SU-DHL-6 (cell line): ENCODE data around the gene ACTRT3.

Experiments used
- EZH2phosphoT487 ChIP-seq: fragments of 200-600 bp; sonication (generic), shearing (Covaris generic); conservative IDR thresholded peaks from 2 replicates; pipeline ENCODE4 v1.6.1; 2018; ENCODE audit warnings: mild to moderate bottlenecking, antibody characterized with exemption, low read length, moderate library complexity, mixed read lengths
- TF ChIP-seq, protein P1 (sequence below): fragments of 200-600 bp; sonication (generic); IDR thresholded peaks from one replicate; pipeline ENCODE4 v1.5.1; 2017; ENCODE audit warnings: antibody characterized with exemption, mild to moderate bottlenecking, low read length, moderate library complexity; ENCODE audit not compliant: insufficient read depth, poor library complexity, severe bottlenecking

DNA sequence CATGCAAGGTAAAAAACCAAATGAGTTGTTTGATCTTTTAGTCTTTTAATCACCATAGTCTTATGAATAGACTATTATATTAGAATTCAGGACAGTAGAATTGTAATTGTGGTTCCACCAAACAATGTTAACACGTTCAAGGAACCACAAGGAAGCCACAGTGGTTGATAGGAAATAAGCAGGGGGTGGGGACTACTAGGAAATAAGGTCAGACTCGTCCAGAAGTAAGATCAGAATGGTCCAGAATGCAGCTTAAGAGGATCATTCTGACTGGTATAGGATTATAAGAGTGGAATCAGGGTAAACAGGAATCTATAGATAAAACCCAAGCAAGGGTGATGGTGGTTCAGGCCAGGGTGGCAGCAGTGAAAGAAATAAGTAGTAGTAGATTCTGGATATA is 11.4 kb upstream of the ACTRT3 start:
- TF ChIP-seq, protein P1, sequence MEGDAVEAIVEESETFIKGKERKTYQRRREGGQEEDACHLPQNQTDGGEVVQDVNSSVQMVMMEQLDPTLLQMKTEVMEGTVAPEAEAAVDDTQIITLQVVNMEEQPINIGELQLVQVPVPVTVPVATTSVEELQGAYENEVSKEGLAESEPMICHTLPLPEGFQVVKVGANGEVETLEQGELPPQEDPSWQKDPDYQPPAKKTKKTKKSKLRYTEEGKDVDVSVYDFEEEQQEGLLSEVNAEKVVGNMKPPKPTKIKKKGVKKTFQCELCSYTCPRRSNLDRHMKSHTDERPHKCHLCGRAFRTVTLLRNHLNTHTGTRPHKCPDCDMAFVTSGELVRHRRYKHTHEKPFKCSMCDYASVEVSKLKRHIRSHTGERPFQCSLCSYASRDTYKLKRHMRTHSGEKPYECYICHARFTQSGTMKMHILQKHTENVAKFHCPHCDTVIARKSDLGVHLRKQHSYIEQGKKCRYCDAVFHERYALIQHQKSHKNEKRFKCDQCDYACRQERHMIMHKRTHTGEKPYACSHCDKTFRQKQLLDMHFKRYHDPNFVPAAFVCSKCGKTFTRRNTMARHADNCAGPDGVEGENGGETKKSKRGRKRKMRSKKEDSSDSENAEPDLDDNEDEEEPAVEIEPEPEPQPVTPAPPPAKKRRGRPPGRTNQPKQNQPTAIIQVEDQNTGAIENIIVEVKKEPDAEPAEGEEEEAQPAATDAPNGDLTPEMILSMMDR = no peak
- TF ChIP-seq EZH2phosphoT487 = no peak
